HG03342 (cell line): ENCODE measurements around the gene GPR173.

Source experiments
- ATAC-seq: cut with Tn5 transposase; IDR thresholded peaks from one replicate; pipeline ENCODE4 v1.9.1; 2021; ENCODE audit warnings: mild to moderate bottlenecking, moderate library complexity; ENCODE audit not compliant: unreplicated experiment

The GPR173 gene, protein sequence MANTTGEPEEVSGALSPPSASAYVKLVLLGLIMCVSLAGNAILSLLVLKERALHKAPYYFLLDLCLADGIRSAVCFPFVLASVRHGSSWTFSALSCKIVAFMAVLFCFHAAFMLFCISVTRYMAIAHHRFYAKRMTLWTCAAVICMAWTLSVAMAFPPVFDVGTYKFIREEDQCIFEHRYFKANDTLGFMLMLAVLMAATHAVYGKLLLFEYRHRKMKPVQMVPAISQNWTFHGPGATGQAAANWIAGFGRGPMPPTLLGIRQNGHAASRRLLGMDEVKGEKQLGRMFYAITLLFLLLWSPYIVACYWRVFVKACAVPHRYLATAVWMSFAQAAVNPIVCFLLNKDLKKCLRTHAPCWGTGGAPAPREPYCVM

DNA sequence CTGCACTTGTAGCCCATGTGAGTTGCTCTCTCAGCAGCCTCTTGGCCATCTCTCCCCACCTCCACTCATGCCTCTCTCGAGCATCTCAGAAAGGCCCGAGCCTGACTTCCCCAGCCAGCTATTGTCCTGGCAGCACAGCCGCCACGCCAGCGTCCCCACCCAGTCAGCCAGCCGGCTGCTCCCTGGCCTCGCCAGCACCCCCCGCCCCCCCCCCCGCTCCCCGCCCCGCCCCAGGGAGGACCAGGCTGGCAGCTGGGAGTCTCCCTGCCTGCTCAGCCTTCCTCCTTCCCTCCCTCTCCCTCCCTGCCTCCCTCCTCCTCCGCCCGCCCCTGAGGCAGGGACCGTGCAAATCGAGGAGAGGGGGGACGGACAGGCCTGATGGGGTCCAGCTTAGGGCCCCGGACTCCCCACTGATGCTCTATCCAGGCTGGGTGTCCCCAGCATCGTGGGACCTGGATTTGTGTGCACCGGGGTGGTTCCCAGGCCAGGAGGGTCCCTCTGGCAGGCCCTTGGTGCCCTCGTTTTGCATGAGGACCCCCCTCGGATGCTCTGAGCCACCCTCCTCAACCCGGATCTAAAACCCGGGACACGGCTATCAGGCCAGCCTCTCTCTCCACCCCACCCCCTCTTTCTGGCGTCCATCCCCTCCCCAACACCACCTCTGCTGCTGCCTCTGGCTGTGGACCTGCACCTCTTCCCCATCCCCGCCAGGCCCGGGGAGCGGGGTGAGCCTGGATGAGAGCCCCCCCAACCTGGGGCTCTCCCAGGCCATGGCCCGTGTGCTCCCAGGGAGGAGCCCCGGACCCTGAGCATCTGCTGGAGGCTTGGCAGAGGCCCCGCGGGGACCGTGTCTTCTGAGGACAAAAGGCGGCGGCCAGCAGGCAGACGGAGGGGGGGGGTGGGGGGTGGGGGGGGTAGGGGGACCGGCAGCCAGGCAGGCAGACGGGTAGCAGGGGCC lies at the start of gene GPR173:
GPR173 (plus strand) TSS at position 621 of the 958 bp plus-strand sequence. CDS start 27,833 bp downstream, outside the sequence.
- ATAC-seq = no peak

DNA sequence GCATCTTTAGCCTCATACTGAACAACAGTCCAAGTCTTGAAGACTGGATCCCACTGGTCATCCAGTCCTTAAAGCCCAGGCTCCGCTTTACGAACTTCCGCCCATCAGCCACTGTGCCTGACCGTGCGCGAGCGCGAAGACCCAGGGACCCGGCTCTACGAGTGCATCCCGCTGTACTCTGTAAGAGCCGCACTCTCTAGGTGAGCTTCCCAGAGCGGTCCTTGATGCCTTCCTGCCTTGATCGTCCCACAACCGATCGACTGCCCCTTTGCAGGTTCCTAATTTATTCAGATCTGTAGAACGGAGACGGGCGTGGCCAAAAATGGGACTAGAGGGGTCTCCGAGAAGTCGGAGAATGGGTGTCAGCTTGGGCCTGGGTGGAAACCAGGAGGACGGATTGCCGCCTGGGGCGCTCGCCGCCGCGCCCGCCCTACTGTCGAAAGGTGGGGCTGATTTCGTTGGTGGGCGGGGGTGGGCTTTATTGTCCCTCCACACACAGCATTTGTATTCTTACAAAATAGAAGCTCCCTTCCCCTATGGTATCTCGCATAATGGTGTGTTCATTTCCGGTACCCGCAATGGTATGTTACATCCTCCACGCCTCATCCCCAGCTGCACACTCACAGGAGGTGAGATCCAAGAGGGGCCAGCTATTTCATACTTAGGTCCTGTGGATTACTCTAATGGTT lies 48.0 kb upstream of the GPR173 start:
- no peak for ATAC-seq

DNA sequence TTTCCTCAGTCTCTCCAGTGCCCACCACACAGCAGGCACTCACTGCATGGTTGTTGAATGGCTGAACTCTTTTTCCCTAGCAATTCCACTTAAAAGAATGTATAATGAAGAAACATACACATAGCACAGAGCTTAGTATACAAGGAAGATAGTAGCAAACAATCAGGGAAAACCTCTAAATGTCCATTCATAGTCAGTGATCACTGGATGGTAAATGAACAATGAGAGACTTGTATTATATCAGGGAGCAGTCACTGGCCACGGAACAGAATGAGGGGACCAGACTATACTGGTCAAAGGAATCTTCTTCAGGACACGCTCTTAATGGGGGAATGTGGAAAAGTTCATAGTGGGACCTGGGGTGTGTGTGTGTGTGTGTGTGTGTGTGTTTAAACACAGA lies 46.6 kb upstream of the GPR173 start:
- no peak for ATAC-seq

DNA sequence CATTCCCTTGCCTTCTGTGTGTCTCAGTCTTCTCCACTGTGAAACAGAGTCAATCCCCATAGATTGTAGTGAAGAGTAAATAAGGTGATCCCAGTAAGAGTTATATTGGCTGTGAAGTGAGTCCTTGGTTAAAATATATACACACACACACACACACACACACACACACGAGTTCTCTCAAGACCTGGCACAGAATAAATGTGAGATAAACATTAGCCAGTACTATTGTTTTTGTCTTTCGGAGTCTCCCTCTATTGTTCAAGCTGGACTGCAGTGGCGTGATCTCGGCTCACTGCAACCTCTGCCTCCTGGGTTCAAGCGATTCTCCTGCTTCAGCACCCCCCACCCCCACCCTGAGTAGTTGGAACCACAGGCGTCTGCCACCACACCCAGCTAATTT lies 45.5 kb upstream of the GPR173 start:
- no peak for ATAC-seq

DNA sequence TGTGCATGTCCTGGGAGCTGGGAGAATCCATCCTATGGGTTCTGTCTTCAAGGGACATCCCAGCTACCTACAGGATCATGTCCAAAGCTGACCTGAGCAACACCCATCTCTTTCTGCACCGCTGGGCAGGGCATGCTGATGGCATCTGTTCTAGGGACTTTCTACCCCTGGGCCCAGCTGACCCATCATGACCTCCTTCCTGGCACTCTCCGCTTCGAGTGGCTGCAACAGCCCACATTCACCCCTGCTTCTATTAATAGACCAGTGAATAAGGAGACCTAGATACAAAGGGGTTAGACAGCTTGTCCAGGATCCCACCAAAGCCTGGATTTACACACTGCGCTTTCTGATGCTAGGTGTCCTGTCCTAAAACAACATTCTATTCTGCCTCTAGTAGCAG lies 44.6 kb upstream of the GPR173 start:
- ATAC-seq = no peak

DNA sequence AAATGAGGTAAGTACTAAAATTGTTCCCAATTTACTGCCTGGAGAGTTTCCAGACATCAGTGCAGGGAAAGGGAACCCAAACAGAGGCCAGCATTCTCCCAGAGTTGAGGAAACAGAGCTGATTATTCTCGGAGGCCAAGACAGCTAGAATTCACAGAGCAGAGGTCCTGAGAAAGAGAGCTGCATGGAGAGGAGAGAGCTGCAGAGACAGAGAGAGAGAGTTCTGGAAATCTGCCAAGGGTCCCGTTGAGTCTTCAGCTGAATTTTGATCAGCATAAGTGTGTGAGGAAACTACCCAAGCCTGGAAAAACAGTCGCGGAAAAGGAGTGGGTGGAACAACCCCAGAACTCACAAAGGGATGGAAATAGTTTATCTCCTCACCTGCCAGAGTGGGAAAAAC lies 43.8 kb upstream of the GPR173 start:
- ATAC-seq = no peak

DNA sequence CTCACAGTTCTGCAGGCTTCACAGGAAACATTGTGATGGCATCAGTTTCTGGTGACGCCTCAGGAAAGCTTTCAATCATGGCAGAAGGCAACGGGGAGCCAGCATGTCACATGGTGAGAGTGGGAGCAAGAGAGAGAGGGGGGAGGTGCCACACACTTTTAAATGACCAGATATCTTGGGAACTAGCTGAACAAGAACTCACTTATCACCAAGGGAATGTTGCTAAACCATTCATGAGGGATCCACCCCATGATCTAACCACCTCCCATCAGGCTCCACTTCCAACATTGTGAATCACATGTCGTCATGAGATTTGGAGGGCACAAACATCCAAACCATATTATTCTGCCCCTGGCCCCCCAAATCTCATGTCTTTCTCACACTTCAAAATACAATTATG lies 43.3 kb upstream of the GPR173 start:
- ATAC-seq = no peak

DNA sequence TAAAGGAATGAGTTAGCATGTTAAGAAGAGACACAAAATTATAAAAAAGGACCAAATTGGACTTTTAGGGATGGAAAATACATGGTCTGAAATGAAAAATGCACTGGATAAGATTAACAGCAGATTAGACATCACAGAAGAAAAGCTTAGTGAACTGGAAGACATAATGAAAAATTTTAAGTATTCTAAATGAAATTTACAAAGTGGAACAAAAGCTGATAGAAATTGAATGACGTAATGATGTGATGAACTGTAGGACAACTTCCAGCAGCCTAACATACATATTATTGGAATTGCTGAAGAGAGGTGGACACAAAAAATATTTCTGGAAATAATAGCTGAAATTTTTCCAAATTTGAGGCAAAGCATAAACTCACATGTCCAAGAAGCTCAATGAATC lies 39.6 kb upstream of the GPR173 start:
- ATAC-seq = no peak

DNA sequence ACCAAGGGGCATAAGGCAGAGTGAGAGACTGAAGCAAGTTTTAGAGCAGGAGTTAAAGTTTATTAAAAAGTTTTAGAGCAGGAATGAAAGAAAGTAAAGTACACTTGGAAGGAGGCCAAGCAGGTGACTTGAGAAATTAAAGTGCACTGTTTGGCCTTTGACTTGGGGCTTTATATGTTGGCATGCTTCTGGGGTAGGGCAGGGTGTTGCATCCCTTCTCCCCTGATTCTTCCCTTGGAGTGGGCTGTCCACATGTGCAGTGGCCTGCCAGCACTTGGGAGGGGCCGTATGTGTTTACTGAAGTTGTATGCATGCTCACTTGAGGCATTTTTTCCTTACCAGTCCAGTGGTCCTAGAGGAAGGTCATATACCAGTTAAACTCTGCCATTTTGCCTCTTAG lies 35.3 kb upstream of the GPR173 start:
- no peak for ATAC-seq

DNA sequence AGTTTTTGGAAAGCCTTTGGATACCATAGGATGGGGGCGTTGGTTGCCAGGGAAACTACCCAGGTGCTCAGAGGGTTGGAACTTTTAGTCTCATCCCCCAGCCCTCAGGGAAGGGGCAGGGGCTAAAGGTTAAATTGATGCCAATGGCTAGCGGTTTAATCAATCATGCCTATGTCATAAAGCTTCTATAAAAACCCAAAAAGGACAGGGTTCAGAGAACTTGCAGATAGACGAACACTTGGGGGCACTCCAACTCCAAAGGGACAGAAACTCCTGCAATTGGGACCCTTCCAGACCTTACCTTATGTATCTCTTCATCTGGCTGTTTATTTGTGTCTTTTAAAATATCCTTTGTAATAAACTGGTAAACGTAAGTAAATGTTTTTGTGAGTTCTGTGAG lies 30.0 kb upstream of the GPR173 start:
- ATAC-seq = no peak

DNA sequence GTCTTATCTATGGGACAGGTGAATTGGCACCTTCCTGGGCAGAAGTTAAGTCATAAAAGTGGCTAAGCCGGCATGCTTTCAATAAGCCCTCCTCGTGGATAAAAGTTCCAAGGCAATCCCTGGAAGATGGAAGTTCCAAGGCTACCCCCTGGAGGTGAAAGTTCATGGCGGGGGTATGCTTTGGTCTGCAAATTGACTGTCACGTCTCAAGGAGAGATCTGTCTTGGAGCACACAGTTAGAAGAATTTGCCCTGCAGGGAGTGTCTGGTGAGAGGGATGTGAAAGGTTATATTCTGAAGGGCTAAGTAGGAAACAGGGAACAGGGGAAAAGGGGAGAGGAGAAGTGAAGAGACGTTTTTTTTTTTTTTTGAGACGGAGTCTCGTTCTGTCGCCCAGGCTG lies 26.2 kb upstream of the GPR173 start:
- no peak for ATAC-seq

DNA sequence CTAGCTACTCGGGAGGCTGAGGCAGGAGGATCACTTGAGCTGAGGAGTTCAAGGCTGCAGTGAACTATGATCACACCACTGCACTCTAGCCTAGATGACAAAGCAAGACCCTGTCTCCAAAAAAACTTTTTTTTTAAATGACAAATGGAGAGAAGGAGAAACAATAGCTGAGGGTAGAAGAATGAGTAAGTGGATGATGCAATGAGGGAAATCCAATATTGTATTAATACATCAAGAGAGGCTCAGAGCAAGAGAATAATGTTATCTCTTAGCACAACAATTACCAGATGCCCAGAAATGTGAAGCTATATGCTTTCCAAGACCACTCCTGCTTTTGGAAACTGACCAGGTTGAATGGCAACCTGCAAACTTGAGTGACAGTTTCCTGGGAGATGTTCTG lies 19.9 kb upstream of the GPR173 start:
- no peak for ATAC-seq

DNA sequence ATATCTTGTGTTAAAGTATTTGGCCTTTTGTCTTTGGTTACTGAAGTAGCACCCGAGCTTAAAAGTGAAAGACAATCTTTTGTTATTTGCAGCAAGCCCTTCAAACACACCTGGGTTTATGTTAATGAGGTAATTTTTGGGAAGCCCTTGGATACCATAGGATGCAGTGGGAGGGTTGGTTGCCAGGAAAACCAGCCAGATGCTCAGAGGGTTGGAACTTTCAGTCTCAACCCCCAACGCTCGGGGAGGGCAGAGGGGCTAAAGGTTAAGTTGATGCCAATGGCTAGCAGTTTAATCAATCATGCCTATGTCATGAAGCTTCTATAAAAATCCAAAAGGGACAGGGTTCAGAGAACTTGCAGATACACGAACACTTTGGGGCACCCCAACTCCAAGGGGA lies 17.2 kb upstream of the GPR173 start:
- ATAC-seq = no peak

DNA sequence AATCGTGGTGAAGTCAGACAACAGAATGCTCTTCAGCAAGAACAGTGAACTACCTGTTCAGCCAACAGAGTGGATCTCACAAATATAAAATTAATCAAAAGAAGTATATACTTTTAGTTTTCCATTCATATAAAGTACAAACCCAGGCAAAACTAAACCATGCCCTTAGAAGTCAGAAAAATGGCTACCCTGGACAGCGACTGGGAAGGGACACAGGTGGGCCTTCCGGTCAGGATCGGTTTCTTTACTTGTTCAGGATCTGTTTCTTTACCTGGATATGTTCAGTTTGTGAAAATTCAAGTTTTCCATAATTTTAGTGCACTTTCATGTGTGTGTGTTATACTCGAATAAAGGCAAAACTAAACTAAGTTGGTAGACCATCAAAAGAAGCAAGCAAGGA lies 12.4 kb upstream of the GPR173 start:
- no peak for ATAC-seq

DNA sequence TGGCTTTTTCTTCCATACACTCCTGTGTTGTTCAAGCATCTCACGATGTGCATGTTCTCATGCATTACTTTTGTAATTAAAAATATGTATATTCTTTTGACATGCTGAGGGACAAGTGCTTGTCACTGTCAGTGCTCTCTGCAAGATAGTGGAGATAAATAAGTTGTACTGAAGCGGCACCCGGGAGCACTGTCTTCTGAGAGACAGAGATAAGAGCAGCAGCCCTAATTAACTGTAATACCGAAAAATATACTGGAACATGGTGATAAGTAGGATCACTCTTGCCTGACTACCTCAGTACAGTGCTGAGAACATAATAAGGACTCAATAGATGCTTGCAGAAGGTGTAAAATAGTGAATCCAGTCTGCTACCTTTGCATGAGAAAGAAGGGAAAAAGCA lies 9.4 kb upstream of the GPR173 start:
- no peak for ATAC-seq

DNA sequence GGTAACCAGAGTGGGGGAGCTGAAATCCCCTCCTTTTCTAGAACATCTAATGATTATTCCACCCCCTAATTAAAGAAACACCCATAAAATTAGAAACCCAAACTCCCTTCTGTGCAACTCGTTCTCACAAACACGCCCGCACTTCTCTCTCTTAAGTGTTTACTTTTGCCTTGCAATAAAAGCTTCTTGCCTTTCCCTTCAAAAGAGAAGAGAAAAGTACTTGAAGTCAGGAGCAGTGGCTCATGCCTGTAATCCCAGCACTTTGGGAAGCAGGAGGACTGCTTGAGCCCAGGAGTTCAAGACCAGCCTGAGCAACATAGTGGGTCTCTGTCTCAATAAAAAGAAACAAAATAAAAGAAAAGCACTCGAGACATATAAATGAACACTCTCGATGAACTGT lies 3.6 kb upstream of the GPR173 start:
- ATAC-seq = no peak

DNA sequence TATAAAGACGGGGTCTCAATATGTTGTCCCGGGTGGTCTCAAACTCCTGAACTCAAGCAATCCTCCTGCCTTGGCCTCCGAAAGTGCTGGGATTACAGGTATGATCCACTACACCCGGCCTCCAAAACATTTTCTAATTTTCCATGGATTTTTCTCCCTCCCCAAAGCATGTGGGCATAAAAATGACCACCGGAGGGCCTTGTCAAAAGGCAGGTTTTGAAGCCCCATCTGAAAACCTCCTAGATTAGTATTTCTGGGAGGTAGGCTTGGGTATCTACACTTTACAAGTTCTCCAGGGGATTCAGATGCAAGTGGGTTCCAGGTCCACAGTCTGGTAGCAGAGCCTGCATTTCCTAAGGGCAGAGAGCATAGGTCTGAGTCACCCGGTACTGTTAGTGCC lies 1.4 kb upstream of the GPR173 start:
- ATAC-seq = no peak

DNA sequence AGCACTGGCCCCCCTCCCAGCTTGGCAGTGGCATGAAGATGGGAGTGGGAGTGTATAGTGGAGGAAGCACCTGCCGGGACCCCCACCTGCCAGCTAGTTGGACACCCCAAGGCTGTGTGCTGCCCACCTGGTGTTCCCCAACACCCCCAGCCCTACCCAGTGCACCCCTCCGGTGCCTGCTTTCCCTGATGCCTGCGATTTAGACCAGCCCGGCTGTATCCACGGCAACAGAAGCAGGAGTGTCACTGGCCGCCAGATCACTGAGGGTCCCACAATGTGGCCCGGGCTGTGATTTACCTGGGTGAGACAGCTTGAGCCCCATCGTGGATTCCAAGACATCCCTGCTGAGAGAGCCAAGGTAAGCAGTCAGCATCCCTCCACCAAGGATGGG lies 533 bp downstream of the GPR173 start:
- ATAC-seq = no peak

DNA sequence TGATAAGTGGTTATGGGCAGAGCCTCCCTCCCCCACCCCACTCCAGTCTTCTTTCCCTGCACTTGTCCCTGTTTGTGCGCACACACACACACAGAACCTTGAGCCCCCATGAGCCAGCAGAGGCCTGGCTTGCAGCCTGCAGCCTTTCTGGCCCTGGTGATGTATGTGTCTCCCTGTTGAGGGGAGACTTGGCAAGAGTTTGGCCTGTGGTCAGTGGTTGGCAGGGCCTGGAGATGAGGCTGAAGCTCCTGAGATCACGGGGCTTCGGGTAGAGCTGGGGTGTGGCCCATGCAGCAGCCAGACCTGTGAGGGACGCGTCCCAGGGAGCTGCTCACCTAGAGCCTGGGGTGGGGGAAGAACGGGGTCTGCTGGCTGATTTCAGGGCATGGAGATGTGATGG lies 2.3 kb downstream of the GPR173 start:
- ATAC-seq = no peak

DNA sequence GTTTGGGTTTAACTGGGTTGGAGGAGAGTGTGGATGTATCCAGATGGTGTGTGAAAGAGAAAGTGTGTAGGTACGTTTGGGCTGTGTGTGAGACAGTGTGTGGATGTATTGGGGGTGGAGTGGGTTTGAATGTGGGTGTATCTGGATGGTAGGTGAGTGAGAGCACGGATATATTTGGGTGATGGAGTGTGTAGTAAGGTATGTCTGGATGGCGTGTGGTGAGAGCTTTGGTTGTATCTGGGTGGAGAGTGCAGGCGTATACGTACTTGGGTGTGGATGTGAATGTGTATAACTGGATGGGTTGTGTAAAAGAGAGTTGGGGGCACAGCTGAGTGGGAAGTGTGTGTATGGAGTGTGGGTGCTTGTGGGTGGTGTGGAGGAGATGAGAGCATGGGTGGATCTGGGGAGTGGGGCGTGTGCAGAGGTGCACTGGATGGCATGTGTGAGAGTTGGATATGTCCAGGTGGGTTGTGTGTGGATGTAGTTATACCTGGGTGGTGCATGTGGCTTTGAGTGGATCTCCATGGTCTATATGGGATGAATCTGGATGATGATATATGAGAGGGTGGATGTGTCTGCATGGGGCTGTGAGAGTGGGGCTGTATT lies 6.8 kb downstream of the GPR173 start:
- ATAC-seq = no peak

DNA sequence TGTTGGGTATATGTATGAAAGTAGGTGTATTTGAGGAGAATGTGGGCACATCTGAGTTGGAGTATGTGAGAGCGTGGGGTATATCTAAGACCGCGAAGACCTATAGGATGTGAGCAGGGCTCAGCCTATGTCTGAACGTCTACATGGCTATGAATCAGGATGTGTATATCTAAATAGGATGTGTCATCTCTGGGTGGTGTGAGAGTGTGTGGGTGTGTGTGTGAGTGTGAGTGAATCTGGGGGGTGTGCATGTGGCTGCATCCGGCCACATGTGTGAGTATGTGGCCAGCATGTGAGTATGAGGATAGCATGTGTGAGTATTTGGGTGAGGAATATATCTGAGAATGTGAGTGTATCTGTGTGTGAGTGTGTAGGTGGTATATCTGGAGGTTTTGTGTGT lies 7.7 kb downstream of the GPR173 start:
- ATAC-seq = no peak
